Upper lobe of left lung (tissue), 6 donors: ENCODE measurements around the gene CFAP97D2. TPM values are rescaled to one million over a fixed set of nuclear protein-coding genes. Genes with fewer than 3 reads are reported as not detected.

ENCODE experiments used
- ATAC-seq, 2 donors: fragments of 200-7000 bp; cut with Tn5 transposase; one replicate each; pipeline ENCODE4 v1.9.1; 2022; ENCODE audit warnings: mild to moderate bottlenecking in 2 of 2, moderate library complexity in 2 of 2; ENCODE audit not compliant: low FRiP score in 2 of 2
- DNase-seq, 2 donors: peaks; one replicate each; pipeline ENCODE4 v3.0.0-alpha.2; 2019 to 2020
- H3K27ac ChIP-seq, 4 donors: fragments of 200-600 bp; sonication (generic); one replicate each; pipeline ENCODE4 v1.5.1; 2016 to 2019
- H3K27me3 ChIP-seq, 4 donors: fragments of 200-600 bp; sonication (generic); one replicate each; pipeline ENCODE4 v1.5.1; 2017 to 2019
- H3K36me3 ChIP-seq, 4 donors: fragments of 200-600 bp; sonication (generic); one replicate each; pipeline ENCODE4 v1.5.1; 2016 to 2019
- H3K4me1 ChIP-seq, 4 donors: fragments of 200-600 bp; sonication (generic); one replicate each; pipeline ENCODE4 v1.5.1; 2018 to 2019
- H3K4me3 ChIP-seq, 4 donors: fragments of 200-600 bp; sonication (generic); one replicate each; pipeline ENCODE4 v1.5.1; 2017 to 2019; ENCODE audit warnings: mild to moderate bottlenecking in 2 of 4, moderate library complexity in 1 of 4
- H3K9me3 ChIP-seq, 4 donors: fragments of 200-600 bp; sonication (generic); one replicate each; pipeline ENCODE4 v1.5.1; 2018 to 2019
- EP300 ChIP-seq, 4 donors: sonication (generic); formaldehyde crosslinking; IDR thresholded peaks; one replicate each; pipeline ENCODE4 v1.5.1; 2017; ENCODE audit warnings: antibody characterized with exemption in 4 of 4, control low read depth in 2 of 4
- POLR2A ChIP-seq, 4 donors: fragments of 450-650 bp; IDR thresholded peaks; one replicate each; pipeline ENCODE4 v1.5.1; 2016 to 2017; ENCODE audit warnings: antibody characterized with exemption in 4 of 4, mild to moderate bottlenecking in 2 of 4
- POLR2AphosphoS5 ChIP-seq, 2 donors: sonication (generic); formaldehyde crosslinking; IDR thresholded peaks; one replicate each; pipeline ENCODE4 v1.5.1; 2017; ENCODE audit warnings: antibody characterized with exemption in 2 of 2
- WGBS, 2 donors: methylation state at CpG; one replicate each; pipeline ENCODE4 v1.1.5; 2017 to 2018; 5-methylcytosine and 5-hydroxymethylcytosine counted together
- total RNA-seq, 6 donors: library from RNA; depleted of rRNA in 4 of 6; stranded (reverse); fragments of >200 nt in 4 of 6; gene quantifications; one replicate each; pipeline versions ENCODE4 v1.1.0 to v1.2.1, GENCODE V29; 2016 to 2021
- TF ChIP-seq, protein P1 (sequence below), 6 experiments: fragments of 450-650 bp in 4 of 6; fragments of 200-600 bp in 2 of 6; sonication (generic) in 2 of 6; IDR thresholded peaks; one replicate each; pipeline ENCODE4 v1.5.1; 2016 to 2019; ENCODE audit warnings: antibody characterized with exemption in 6 of 6
- donor health status: DM: no; HTN: no; CAD: no; lungs with moderate emphysema.
- donor health status: DM: no; HTN: yes; CAD: no; lungs with severe emphysema.

Gene CFAP97D2
- total RNA-seq, 6 donors from 2014 or later: 0.67 to 3.6 (median 0.76) TPM; not detected in 3

DNA sequence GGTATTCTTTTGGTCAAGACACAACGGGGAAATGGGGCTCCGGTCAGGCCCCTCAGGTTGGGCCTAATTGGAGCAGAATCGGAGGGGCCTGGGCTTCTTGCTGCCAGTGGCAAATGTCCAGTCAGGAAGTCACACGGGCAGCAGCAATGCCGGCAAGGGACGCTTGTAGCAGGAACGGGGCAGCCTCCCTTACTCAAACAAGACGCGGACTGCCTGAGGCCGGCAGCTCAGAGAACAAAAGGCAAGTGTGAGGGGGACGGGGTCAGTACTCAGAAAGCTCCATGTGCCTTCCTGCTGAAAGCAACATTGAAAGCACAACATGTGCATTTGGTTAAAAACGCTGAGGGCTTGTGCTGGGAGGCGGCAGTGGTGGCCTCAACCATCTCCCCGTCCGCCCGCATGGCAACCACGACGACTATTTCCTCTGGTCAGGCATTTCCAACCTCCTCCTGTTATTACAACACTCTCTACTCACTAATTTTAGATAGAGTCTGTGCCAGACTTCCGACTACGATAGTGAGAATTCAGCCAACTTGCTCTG, 26.2 kb upstream of the CFAP97D2 start:
- Histone ChIP-seq H3K27me3 (no peaks in the 10 kb centered on the region), H3K4me3 (no peak overlapping the region), H3K9me3 (no peaks in the 10 kb centered on the region), H3K27ac (no peak overlapping the region), H3K4me1 (peaks cover 0 to 7% (median 3%) of the 10 kb centered on the region in 4 donors), H3K36me3 (no peaks in the 10 kb centered on the region)
- 51 to 62% methylated on average over 20 of the region's 20 CpGs for WGBS, 2 donors
- ATAC-seq: no peak
- no peak for DNase-seq
- TF ChIP-seq EP300 (IDR thresholded peaks at IDR 0.05) (no peak), POLR2AphosphoS5 (IDR thresholded peaks at IDR 0.05) (no peak), POLR2A (IDR thresholded peaks at IDR 0.05) (no peak)
- TF ChIP-seq, protein P1, sequence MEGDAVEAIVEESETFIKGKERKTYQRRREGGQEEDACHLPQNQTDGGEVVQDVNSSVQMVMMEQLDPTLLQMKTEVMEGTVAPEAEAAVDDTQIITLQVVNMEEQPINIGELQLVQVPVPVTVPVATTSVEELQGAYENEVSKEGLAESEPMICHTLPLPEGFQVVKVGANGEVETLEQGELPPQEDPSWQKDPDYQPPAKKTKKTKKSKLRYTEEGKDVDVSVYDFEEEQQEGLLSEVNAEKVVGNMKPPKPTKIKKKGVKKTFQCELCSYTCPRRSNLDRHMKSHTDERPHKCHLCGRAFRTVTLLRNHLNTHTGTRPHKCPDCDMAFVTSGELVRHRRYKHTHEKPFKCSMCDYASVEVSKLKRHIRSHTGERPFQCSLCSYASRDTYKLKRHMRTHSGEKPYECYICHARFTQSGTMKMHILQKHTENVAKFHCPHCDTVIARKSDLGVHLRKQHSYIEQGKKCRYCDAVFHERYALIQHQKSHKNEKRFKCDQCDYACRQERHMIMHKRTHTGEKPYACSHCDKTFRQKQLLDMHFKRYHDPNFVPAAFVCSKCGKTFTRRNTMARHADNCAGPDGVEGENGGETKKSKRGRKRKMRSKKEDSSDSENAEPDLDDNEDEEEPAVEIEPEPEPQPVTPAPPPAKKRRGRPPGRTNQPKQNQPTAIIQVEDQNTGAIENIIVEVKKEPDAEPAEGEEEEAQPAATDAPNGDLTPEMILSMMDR (IDR thresholded peaks at IDR 0.05): no peak

DNA sequence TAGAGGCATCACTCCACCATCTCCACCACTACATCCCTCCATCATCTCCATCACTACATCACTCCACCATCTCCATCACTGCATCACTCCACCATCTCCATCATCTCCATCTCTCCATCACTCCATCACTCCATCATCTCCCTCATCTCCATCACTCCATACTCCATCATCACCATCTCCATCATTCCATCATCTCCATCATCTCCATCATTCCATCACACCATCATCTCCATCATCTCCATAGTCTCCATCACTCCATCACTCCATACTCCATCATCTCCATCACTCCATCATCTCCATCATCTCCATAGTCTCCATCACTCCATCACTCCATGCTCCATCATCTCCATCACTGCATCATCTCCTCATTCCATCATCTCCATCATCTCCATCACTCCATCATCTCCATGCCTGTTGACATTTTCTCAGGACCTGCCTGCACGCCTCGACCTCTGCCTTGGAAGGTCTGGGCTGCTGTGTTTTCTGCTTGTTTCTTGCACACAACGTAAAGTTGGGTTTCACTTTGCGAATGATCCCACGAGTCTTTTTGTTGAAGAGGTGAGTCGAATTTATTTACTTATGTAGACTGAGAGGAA, 25.5 kb upstream of the CFAP97D2 start:
- TF ChIP-seq, protein P1 (IDR thresholded peaks at IDR 0.05): no peak
- TF ChIP-seq EP300 (IDR thresholded peaks at IDR 0.05): no peak
- TF ChIP-seq POLR2AphosphoS5 (IDR thresholded peaks at IDR 0.05): no peak
- TF ChIP-seq POLR2A (IDR thresholded peaks at IDR 0.05): no peak
- H3K27ac ChIP-seq: no peak overlapping the region
- ATAC-seq (no peak), DNase-seq (no peak)
- no peaks in the 10 kb centered on the region for H3K9me3 ChIP-seq
- WGBS, 2 donors: 91% methylated on average over 6 of the region's 6 CpGs
- H3K36me3 ChIP-seq: no peaks in the 10 kb centered on the region
- H3K4me1 ChIP-seq: peaks cover 0 to 7% (median 3%) of the 10 kb centered on the region in 4 donors
- no peaks in the 10 kb centered on the region for H3K27me3 ChIP-seq
- H3K4me3 ChIP-seq: no peak overlapping the region

DNA sequence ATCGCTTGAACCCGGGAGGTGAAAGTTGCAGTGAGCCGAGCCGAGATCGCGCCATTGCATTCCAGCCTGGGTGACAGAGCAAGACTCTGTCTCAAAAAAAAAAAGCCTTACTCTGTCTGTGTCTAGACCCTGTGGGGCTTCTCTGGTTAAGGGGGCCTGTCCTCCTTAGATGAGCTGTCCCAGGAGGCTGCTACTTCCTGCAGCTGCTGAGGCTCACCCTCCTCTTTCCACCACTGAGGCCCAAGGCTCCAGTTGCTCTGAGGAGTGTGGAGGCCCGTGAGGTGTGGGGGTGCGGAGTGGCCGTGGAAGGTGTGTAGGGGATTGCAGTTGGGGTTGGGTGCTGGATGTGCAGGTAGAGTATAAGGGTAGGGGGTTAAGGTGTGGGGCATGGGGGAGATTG, 24.6 kb upstream of the CFAP97D2 start:
- Histone ChIP-seq H3K4me3 (no peak overlapping the region), H3K27me3 (no peaks in the 10 kb centered on the region), H3K4me1 (peaks cover 0 to 7% (median 3%) of the 10 kb centered on the region in 4 donors), H3K27ac (no peak overlapping the region), H3K9me3 (no peaks in the 10 kb centered on the region), H3K36me3 (no peaks in the 10 kb centered on the region)
- WGBS, 2 donors: 74 to 97% methylated on average over 6 to 9 of the region's 9 CpGs
- no peak for ATAC-seq
- TF ChIP-seq, protein P1 (IDR thresholded peaks at IDR 0.05): no peak
- no peak for TF ChIP-seq POLR2A (IDR thresholded peaks at IDR 0.05)
- TF ChIP-seq POLR2AphosphoS5 (IDR thresholded peaks at IDR 0.05): no peak
- TF ChIP-seq EP300 (IDR thresholded peaks at IDR 0.05): no peak
- DNase-seq: no peak

DNA sequence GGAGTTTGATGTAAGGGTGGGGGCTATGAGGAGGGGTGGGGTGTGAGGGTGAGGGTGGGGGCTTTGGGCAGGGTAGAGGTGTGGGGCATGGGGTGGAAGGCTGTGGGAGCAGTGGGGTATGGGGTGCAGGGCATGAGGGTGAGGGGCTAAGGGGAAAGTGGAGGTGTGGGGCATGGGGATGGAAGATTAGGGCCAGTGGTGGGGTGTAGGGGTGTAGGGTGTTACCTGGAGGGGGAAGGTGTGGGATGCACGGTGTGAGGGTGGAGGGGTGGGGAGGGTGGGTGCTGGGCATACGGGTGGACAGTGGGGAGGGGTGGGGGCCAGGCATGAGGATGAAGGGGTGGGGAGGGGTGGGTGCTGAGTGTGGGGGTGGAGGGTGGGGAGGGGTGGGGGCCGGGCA, 23.7 kb upstream of the CFAP97D2 start:
- WGBS, 2 donors: no CpG with 5 or more reads among the region's 3 CpGs
- DNase-seq (no peak), ATAC-seq (no peak)
- no peak overlapping the region for H3K4me3 ChIP-seq
- no peak overlapping the region for H3K27ac ChIP-seq
- TF ChIP-seq POLR2A (IDR thresholded peaks at IDR 0.05): no peak
- no peaks in the 10 kb centered on the region for H3K9me3 ChIP-seq
- no peaks in the 10 kb centered on the region for H3K27me3 ChIP-seq
- H3K4me1 ChIP-seq: peaks cover 0 to 7% (median 3%) of the 10 kb centered on the region in 4 donors
- no peaks in the 10 kb centered on the region for H3K36me3 ChIP-seq

DNA sequence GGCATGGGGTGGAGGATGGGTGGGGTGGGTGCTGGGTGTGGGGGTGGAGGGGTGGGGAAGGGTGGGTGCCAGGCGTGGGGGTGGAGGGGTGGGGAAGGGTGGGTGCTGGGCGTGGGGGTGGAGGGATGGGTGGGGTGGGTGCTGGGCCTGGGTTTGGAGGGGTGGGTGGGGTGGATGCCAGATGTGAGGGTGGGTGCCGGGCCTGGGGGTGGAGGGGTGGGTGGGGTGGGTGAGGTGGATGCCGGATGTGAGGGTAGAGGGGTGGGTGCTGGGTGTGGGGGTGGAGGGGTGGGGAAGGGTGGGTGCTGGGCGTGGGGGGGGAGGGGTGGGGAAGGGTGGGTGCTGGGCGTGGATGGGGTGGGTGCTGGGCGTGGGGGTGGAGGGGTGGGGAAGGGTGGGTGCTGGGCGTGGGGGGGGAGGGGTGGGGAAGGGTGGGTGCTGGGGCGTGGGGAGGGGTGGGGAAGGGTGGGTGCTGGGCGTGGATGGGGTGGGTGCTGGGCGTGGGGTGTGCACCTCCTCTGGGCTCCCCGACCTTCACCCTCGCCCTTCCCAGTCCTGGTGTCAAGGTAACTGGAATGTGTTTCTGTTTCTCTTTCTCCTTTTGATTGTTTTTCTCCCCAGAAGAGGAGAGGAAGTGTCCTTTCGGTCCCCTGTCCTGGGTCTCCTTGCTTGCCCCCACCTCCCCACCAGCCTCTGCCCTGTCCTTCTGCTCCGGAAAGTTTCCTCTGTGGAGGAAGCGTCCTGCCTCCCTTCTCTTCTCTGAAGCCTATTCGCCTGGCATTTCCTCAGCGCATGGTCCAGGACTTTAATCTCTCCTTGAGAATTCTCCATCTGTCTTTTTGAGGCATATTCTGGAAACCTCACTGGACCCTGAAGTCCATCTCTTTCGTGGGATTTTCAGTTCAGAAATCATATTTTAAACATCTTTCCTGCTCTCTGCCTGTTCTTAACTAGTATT, 22.9 kb upstream of the CFAP97D2 start:
- TF ChIP-seq, protein P1 (IDR thresholded peaks at IDR 0.05): no peak
- no peak for TF ChIP-seq POLR2AphosphoS5 (IDR thresholded peaks at IDR 0.05)
- TF ChIP-seq POLR2A (IDR thresholded peaks at IDR 0.05): no peak
- TF ChIP-seq EP300 (IDR thresholded peaks at IDR 0.05): no peak
- H3K4me1 ChIP-seq: peaks cover 0 to 4% (median under 1%) of the 10 kb centered on the region in 4 donors
- no peak for ATAC-seq

More for the DNA sequence above, 22.9 kb upstream of the CFAP97D2 start:
- H3K4me3 ChIP-seq: no peak overlapping the region
- no peaks in the 10 kb centered on the region for H3K36me3 ChIP-seq
- H3K27me3 ChIP-seq: no peaks in the 10 kb centered on the region
- WGBS, 2 donors: 52 to 64% methylated on average over 8 to 12 of the region's 19 CpGs
- DNase-seq: no peak
- H3K27ac ChIP-seq: no peak overlapping the region
- H3K9me3 ChIP-seq: no peaks in the 10 kb centered on the region
